GM18951 (cell line): ENCODE results near the gene CHCHD6.
A peak's percentile ranks its signal among the peaks of the same experiment; 100 is the strongest.

ENCODE experiments used
- POLR2A ChIP-seq: IDR thresholded peaks from 4 replicates; pipeline ENCODE4 v1.6.1; 2011; ENCODE audit warnings: mild to moderate bottlenecking; ENCODE audit not compliant: insufficient read length, insufficient read depth; ENCODE audit errors: extremely low read depth
- in situ Hi-C: fragments of 300-500 bp; cut with MboI; formaldehyde crosslinking; loops from one replicate; pipeline ENCODE4 v1.12.0; 2022; ENCODE audit warnings: low sequenced_read_pairs, mixed read lengths, inconsistent platforms; ENCODE audit not compliant: unreplicated experiment

CHCHD6 gene

GRCh38 chr3:126703512-126704493 is at the start of gene CHCHD6:
Gene CHCHD6 (plus strand): TSS chr3:126704240. CDS start chr3:126704313, 73 bp downstream.
- peak; percentile 30 for TF ChIP-seq POLR2A
- in situ Hi-C loops = no loop called here

GRCh38 chr3:126654571-126655383 is 49.3 kb upstream of the CHCHD6 start, which contains the start of gene TXNRD3:
Gene TXNRD3 (minus strand): TSS chr3:126655124.
- in situ Hi-C loops = no loop called here
- no peak for TF ChIP-seq POLR2A

GRCh38 chr3:126655887-126656286 is 48.2 kb upstream of the CHCHD6 start:
- in situ Hi-C loops = no loop called here
- no peak for TF ChIP-seq POLR2A

- in situ Hi-C loops = no loop called here
- TF ChIP-seq POLR2A = no peak
Measured at GRCh38 chr3:126656371-126657134, 47.5 kb upstream of the CHCHD6 start.

GRCh38 chr3:126657901-126658300 is 46.1 kb upstream of the CHCHD6 start:
- in situ Hi-C loops = no loop called here
- no peak for TF ChIP-seq POLR2A

- no peak for TF ChIP-seq POLR2A
- in situ Hi-C loops = no loop called here
Measured at GRCh38 chr3:126658584-126658983, 45.5 kb upstream of the CHCHD6 start.

- in situ Hi-C loops = no loop called here
- no peak for TF ChIP-seq POLR2A
Measured at GRCh38 chr3:126659915-126660886, 43.8 kb upstream of the CHCHD6 start.

GRCh38 chr3:126661532-126662364 is 42.3 kb upstream of the CHCHD6 start:
- no peak for TF ChIP-seq POLR2A
- in situ Hi-C loops = no loop called here

GRCh38 chr3:126663257-126663656 is 40.8 kb upstream of the CHCHD6 start:
- in situ Hi-C loops = no loop called here
- no peak for TF ChIP-seq POLR2A

GRCh38 chr3:126663750-126664149 is 40.3 kb upstream of the CHCHD6 start:
- in situ Hi-C loops = no loop called here
- TF ChIP-seq POLR2A = no peak
